ENCODE data around the gene NAV2. TPM values are rescaled to one million over a fixed set of nuclear protein-coding genes. Genes with fewer than 3 reads are reported as not detected.

Gene NAV2
- total RNA-seq, 1 donor from 2014 or later: 44.8 TPM

- intact Hi-C loops (cut with DNase I): no loop called here
- ATAC-seq (no peak), DNase-seq (no peak)
- Histone ChIP-seq H3K4me1 (no peaks in the 10 kb centered on the region), H3K36me3 (peaks cover 23% of the 10 kb centered on the region), H3K9me3 (no peaks in the 10 kb centered on the region), H3K4me3 (no peak overlapping the region), H3K27me3 (no peaks in the 10 kb centered on the region), H3K27ac (no peak overlapping the region)
- TF ChIP-seq CTCF (IDR thresholded peaks at IDR 0.05): no peak
Measured at GRCh38 chr11:20060181-20060580, 347.5 kb downstream of the NAV2 start.

GRCh38 chr11:20060647-20061205, 348.1 kb downstream of the NAV2 start:
- no peak for TF ChIP-seq CTCF (IDR thresholded peaks at IDR 0.05)
- Histone ChIP-seq H3K27ac (no peak overlapping the region), H3K36me3 (peaks cover 17% of the 10 kb centered on the region), H3K9me3 (no peaks in the 10 kb centered on the region), H3K4me3 (no peak overlapping the region), H3K27me3 (no peaks in the 10 kb centered on the region), H3K4me1 (no peaks in the 10 kb centered on the region)
- intact Hi-C loops (cut with DNase I): no loop called here
- DNase-seq: no peak
- no peak for ATAC-seq

- Histone ChIP-seq H3K27me3 (no peaks in the 10 kb centered on the region), H3K9me3 (no peaks in the 10 kb centered on the region), H3K4me1 (no peaks in the 10 kb centered on the region), H3K36me3 (peaks cover 8% of the 10 kb centered on the region), H3K4me3 (no peak overlapping the region), H3K27ac (no peak overlapping the region)
- ATAC-seq (no peak), DNase-seq (no peak)
- intact Hi-C loops (cut with DNase I): no loop called here
- TF ChIP-seq CTCF (IDR thresholded peaks at IDR 0.05): no peak
Measured at GRCh38 chr11:20061776-20062175, 349.1 kb downstream of the NAV2 start.

- H3K27me3 ChIP-seq: no peaks in the 10 kb centered on the region
- peaks cover 15% of the 10 kb centered on the region for H3K36me3 ChIP-seq
- no peak for TF ChIP-seq CTCF (IDR thresholded peaks at IDR 0.05)
- DNase-seq (no peak), ATAC-seq (peak; percentile 63)
- no peak overlapping the region for H3K4me3 ChIP-seq
- H3K4me1 ChIP-seq: no peaks in the 10 kb centered on the region
- no peaks in the 10 kb centered on the region for H3K9me3 ChIP-seq
- no peak overlapping the region for H3K27ac ChIP-seq
- intact Hi-C loops (cut with DNase I): no loop called here
Measured at GRCh38 chr11:20064961-20065405, 352.3 kb downstream of the NAV2 start.

GRCh38 chr11:20065406-20065805, 352.8 kb downstream of the NAV2 start:
- intact Hi-C loops (cut with DNase I): no loop called here
- no peak for TF ChIP-seq CTCF (IDR thresholded peaks at IDR 0.05)
- ATAC-seq (peak; percentile 12), DNase-seq (no peak)
- H3K4me3 ChIP-seq: no peak overlapping the region
- H3K36me3 ChIP-seq: peaks cover 15% of the 10 kb centered on the region
- H3K27me3 ChIP-seq: no peaks in the 10 kb centered on the region
- no peaks in the 10 kb centered on the region for H3K9me3 ChIP-seq
- H3K27ac ChIP-seq: no peak overlapping the region
- no peaks in the 10 kb centered on the region for H3K4me1 ChIP-seq

All from upper lobe of right lung (tissue), 1 donor.